Vagina (tissue), 2 donors: ENCODE results near the gene CHD1L.
"Not testable (repeated sequence)": the region's sequence is repeated elsewhere in the genome, so short reads cannot be mapped to it uniquely, and the experiment has no call there.

Source experiments
- CTCF ChIP-seq, 3 experiments: fragments of 450-650 bp in 2 of 3; fragments of 200-600 bp in 1 of 3; sonication (generic) in 1 of 3; IDR thresholded peaks; one replicate each; pipeline ENCODE4 v1.5.1; 2017 to 2019; ENCODE audit warnings: antibody characterized with exemption in 3 of 3, mild to moderate bottlenecking in 2 of 3, moderate library complexity in 2 of 3
- POLR2A ChIP-seq, 2 donors: fragments of 450-650 bp; IDR thresholded peaks; one replicate each; pipeline ENCODE4 v1.6.1; 2017; ENCODE audit warnings: antibody characterized with exemption in 2 of 2, mild to moderate bottlenecking in 2 of 2, moderate library complexity in 2 of 2
- POLR2AphosphoS5 ChIP-seq, 2 donors: sonication (generic); formaldehyde crosslinking; IDR thresholded peaks; one replicate each; pipeline ENCODE4 v1.9.0; 2017; ENCODE audit warnings: antibody characterized with exemption in 2 of 2, mild to moderate bottlenecking in 2 of 2, low read depth in 1 of 2; ENCODE audit not compliant: insufficient read depth in 1 of 2

GRCh38 chr1:147240131-147240721 lies 2.3 kb upstream of the CHD1L start:
- TF ChIP-seq POLR2AphosphoS5 (IDR thresholded peaks at IDR 0.05; ENCODE audit: insufficient read depth in 1 of 2, low read depth in 1 of 2); CTCF (IDR thresholded peaks at IDR 0.05); POLR2A (IDR thresholded peaks at IDR 0.05): not testable (repeated sequence)
